Measurements from ENCODE around the gene WDR45B. TPM values are rescaled to one million over a fixed set of nuclear protein-coding genes. Genes with fewer than 3 reads are reported as not detected.

The WDR45B gene
- total RNA-seq, 1 donor from 2014 or later: 66.8 TPM

DNA sequence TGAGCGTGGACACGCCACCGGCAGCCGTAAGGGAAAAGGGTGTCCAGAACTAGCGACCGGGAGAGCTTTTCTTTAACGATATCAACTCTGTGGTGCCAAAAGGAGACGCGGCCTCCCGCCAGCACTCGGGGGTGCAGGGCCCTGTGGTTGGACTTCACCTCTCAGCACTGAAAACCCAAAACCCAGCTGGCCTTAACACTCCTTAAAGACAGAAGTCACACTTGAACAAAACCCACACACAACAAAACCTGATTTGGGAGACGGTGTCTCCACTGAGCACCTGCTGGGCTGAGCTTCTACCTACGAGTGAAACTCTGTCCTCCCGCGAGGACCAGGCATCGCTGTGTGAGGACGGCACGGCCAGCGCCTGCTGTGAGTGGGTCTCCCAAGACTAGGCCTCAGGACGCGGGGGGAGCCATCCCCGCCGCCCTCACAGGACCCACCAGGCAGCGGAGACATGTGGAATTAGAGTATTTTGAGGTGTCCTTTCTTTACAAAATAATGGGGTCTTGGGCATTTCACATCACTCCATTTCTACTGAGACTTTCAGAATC, 46.7 kb downstream of the WDR45B start:
- Mint-ChIP-seq H3K9me3 (no peaks in the 10 kb centered on the region), H3K27ac (no peak overlapping the region)
- intact Hi-C loops (cut with micrococcal nuclease): no loop called here

DNA sequence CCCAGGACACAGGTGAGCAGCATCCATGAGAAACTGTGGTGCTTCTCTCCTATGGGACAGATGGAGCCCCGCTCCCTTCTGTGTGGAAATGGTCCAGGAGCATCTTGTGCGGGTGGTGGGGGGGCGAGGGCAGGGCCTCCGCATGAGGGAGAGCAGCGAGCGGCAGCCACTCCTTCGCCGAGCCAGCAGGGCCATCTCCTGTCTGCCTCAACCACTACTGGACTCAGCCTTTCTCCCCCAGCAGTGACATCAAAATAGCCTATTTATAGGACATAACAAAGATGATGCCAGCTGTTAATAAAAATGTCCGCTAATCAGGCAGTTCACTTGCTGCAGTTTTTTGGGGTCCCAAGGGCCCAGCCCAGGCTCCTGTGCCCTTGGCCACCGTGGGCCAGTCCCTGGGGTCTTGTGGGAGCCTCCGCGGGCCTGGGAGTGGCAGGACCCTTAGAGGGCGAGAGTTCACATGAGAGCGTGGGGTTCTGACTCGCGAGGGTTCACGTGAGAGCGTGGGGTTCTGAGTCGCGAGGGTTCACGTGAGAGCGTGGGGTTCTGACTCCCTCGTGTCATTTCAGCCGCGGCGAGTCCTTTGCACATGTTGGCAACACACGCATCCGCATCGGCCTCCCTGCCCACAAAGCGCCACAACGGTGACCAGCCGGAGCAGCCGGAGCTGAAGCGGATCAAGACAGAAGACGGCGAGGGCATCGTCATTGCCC, 47.4 kb downstream of the WDR45B start:
- Mint-ChIP-seq H3K4me1 (peaks cover 13% of the 10 kb centered on the region), H3K36me3 (ENCODE audit: low read depth) (peaks cover 52% of the 10 kb centered on the region), H3K27ac (no peak overlapping the region), H3K9me3 (no peaks in the 10 kb centered on the region), H3K27me3 (no peaks in the 10 kb centered on the region), H3K4me3 (no peak overlapping the region)
- DNase-seq: no peak
- intact Hi-C loops (cut with micrococcal nuclease): no loop called here

More for the DNA sequence above, 46.7 kb downstream of the WDR45B start:
- Mint-ChIP-seq H3K36me3 (ENCODE audit: low read depth) (peaks cover 52% of the 10 kb centered on the region), H3K4me3 (no peak overlapping the region), H3K27me3 (no peaks in the 10 kb centered on the region), H3K4me1 (peaks cover 13% of the 10 kb centered on the region)
- no peak for DNase-seq

DNA sequence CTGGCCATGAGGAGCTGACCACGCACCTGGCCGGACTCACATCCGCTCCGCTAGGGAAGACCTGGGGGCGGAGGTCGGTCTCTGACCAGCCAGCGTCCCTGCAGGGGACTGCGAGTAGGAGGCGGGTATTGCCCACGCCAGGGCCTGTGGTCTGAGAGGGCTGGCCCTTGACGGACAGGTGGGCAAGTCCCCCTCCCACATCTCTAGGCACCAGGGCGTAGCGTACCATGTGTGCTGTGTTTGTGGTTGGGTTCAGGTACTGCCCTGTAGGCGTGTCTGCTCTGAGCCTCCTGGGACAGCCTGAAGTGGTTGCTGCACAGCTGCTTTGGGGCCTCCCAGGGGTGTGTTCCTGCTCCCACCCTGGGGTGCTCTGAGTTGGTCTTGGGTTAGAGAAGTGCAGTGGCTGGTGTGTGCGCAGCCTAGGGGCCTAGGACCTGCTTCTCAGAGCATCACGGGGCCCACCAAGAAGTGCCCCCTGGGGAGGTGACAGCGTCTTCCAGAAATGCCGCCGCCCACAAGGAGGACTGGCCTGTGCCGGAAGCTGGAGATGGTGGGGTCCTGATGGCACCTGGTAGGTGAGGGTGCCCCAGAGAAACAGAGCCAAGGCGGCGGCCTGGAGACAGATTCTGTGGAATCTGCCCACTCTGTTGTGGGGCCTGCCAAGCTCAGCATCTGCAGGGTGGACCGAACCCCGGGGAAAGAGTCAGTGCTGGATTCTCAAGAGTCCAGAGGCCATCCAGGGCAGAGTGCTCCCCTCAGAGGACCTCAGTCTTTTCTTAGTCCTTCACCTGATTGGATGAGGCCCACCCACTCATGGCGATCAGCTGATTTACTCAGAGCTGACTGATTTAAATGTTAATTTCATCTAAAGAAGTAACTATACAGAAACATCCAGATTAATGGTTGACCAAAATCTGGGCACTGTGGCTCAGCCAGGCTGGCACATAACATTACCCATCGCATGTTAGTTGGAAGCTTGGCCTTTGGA, 48.3 kb downstream of the WDR45B start:
- no peaks in the 10 kb centered on the region for H3K9me3 Mint-ChIP-seq
- peaks cover 13% of the 10 kb centered on the region for H3K4me1 Mint-ChIP-seq
- intact Hi-C loops (cut with micrococcal nuclease): no loop called here
- H3K27ac Mint-ChIP-seq: no peak overlapping the region
- H3K36me3 Mint-ChIP-seq (ENCODE audit: low read depth): peaks cover 46% of the 10 kb centered on the region
- no peak overlapping the region for H3K4me3 Mint-ChIP-seq
- no peaks in the 10 kb centered on the region for H3K27me3 Mint-ChIP-seq
- no peak for DNase-seq

DNA sequence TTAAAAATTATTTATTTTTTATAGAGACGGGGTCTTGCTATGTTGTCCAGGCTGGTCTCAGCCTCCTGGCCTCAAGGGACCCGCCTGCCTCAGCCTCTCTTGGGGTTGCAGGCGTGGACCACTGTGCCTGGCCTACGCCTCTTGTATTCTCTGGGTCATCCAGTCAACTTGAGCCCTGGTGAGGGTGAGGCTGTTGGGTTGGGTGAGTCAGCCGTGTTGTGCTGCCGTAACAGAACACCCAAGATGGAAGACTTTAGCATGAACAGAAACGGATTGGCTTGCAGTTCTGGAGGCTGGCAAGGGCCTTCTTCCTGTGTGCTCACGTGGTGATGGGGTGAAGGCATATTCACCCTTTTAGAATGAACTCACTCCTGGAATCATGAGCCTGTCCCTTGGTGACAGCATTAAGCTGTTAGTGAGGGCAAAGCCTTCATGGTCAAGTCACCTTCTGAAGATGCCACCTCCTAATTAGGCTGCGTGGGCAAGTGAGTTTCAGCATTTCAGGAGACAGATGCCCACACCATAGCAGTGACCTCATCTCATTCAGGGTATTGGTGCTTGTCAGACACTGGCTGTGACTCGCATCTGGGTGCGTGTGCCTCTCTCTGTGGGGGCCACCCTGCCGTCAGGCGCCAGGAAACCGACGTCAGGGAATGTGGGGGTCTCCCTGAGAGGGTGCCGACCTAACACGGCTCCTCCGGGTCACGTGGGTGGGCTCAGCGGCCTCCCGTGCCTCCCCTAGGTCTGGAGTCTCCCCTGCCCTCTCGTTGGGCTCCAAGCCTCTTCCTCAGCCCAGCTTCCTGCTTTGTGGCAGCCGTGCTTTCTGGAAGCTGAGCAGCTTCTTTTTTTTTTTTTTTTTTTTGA, 49.8 kb downstream of the WDR45B start:
- intact Hi-C loops (cut with micrococcal nuclease): no loop called here

DNA sequence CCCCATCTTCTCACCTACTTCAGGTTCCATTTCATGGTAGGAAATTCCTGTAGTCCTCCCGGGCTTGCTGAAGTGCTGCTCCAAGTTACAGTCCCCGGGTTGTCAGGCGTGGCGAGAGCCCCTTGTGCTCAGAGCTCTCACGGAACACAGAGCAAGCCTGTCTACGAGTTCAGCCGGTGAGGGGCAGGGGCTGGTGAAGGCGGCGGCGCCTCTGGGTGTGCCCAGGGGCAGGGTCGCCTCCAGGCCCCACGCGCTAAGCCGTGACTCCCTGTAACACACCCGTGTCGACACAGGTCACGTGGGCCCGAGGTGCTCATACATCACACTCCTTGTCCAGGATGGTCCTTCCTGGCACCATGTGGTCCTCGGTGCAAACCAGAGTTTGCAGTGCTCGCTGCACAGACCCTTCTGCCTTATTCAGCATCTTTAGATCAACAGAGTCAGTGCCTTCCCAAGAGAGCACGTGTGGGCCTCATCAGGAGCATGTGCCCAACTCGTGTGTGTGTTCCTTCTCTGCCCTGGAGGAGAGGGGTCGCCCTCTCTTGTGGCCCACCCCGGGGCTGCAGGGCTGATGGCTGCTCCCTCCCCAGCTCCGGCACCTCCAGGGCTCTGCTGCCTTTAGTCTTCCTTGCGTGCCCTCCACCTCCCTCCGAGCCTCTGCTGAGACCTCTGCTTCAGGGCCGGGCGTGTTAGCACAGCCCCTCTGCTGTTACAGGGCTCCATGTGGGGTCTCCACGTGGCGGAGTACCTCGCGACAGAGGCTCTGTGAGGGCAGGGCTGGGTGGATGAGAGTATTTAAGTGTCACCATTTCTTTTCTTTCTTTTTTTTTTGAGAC, 51.2 kb downstream of the WDR45B start:
- Mint-ChIP-seq H3K36me3 (ENCODE audit: low read depth) (peaks cover 34% of the 10 kb centered on the region), H3K9me3 (no peaks in the 10 kb centered on the region), H3K4me3 (no peak overlapping the region), H3K4me1 (peaks cover 25% of the 10 kb centered on the region), H3K27ac (no peak overlapping the region), H3K27me3 (no peaks in the 10 kb centered on the region)
- intact Hi-C loops (cut with micrococcal nuclease): no loop called here
- no peak for DNase-seq

More for the DNA sequence above, 49.8 kb downstream of the WDR45B start:
- no peak overlapping the region for H3K27ac Mint-ChIP-seq
- H3K9me3 Mint-ChIP-seq: no peaks in the 10 kb centered on the region
- no peaks in the 10 kb centered on the region for H3K27me3 Mint-ChIP-seq
- H3K4me1 Mint-ChIP-seq: peaks cover 15% of the 10 kb centered on the region
- H3K36me3 Mint-ChIP-seq (ENCODE audit: low read depth): peaks cover 43% of the 10 kb centered on the region
- H3K4me3 Mint-ChIP-seq: no peak overlapping the region
- no peak for DNase-seq

DNA sequence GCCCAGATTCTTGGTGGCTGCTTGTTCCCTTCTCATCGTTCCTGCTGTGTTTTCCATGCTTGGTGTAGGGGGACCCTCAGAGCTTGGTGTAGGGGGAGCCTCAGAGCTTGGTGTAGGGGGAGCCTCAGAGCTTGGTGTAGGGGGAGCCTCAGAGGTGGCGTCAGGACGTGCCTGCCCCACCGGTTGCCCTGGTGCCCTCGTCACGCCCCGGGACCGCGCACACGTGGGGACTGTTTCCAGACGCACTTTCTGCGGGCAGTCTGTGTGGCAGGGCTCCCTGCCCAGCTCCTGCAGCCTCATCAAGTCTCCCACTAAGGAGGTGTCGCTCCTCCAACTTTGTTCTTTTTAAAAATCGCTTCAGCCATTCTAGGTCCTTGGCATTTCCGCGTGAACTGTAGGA, 51.9 kb downstream of the WDR45B start:
- no peak for DNase-seq
- no peaks in the 10 kb centered on the region for H3K9me3 Mint-ChIP-seq
- H3K4me1 Mint-ChIP-seq: peaks cover 30% of the 10 kb centered on the region
- H3K36me3 Mint-ChIP-seq (ENCODE audit: low read depth): peaks cover 31% of the 10 kb centered on the region
- no peaks in the 10 kb centered on the region for H3K27me3 Mint-ChIP-seq
- no peak overlapping the region for H3K4me3 Mint-ChIP-seq
- H3K27ac Mint-ChIP-seq: no peak overlapping the region
- intact Hi-C loops (cut with micrococcal nuclease): no loop called here

DNA sequence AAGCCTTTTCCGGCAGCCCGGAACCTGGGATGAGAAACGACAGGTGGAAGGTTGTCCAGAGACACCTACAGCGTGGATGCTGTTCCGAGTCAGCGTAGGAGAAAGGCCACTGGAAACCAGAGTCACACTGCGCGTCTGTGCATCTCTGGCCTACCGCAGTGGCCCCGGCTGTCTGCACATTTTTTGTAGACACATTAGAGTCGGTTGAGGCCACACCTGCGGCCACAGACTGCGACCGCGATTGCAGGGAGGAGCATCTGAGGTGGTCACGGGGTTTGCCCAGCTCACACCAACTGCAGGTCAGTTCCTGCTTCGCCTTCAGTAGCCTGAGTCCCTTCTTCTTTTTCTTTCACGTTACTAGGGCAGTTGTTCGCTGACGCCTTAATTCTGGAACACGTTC, 52.4 kb downstream of the WDR45B start:
- no peak overlapping the region for H3K4me3 Mint-ChIP-seq
- H3K9me3 Mint-ChIP-seq: no peaks in the 10 kb centered on the region
- H3K36me3 Mint-ChIP-seq (ENCODE audit: low read depth): peaks cover 27% of the 10 kb centered on the region
- no peak overlapping the region for H3K27ac Mint-ChIP-seq
- intact Hi-C loops (cut with micrococcal nuclease): no loop called here
- no peak for DNase-seq
- no peaks in the 10 kb centered on the region for H3K27me3 Mint-ChIP-seq
- peaks cover 30% of the 10 kb centered on the region for H3K4me1 Mint-ChIP-seq

DNA sequence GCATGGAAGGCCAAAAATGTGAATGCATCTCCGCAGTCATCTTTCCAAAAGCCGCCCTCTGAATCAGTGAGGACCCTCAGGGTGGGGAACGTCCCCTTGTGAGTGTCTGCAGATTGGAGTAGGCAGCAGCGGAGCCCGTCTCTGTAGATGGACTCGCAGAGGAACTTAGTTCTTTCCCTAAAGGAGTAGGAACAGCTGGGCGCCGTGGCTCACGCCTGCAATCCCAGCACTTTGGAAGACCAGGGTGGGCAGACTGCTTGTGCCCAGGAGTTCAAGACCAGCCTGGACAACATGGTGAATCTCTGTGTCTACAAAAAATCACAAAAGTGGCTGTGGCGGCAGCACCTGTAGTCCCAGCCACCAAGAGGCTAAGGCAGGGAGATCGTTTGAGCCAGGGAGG, 53.7 kb downstream of the WDR45B start:
- intact Hi-C loops (cut with micrococcal nuclease): no loop called here
- no peaks in the 10 kb centered on the region for H3K27me3 Mint-ChIP-seq
- peaks cover 32% of the 10 kb centered on the region for H3K4me1 Mint-ChIP-seq

DNA sequence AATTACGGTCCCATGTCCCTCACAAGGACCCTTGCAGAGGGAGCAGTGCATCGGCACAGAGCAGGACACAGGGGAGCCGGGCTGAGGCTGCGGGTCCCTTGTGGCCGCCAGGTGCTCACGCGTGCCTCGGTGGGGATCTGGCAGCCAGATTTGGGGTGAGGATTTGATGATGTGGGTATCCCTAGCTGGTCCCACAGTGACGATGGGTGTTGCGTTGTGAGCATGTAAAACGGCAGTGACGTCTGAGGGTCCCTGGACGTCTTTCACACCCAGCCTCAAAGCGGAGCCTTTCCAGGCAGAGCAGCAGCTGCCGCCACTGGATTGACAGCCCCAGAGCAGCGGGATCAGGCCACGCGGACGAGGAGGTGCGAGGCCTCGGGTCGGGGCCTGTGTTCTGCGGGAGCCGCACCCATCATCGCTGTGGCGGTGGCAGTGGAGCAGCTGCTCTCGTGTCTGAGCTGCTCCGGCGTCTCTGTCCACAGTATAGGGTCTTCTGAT, 54.6 kb downstream of the WDR45B start:
- Mint-ChIP-seq H3K27me3 (no peaks in the 10 kb centered on the region), H3K27ac (peak overlapping the region; percentile 88), H3K9me3 (no peaks in the 10 kb centered on the region), H3K36me3 (ENCODE audit: low read depth) (peaks cover 22% of the 10 kb centered on the region), H3K4me3 (peak overlapping the region; percentile 81), H3K4me1 (peaks cover 32% of the 10 kb centered on the region)
- no peak for DNase-seq
- intact Hi-C loops (cut with micrococcal nuclease): no loop called here

More for the DNA sequence above, 53.7 kb downstream of the WDR45B start:
- Mint-ChIP-seq H3K27ac (peak overlapping the region; percentile 88), H3K36me3 (ENCODE audit: low read depth) (peaks cover 25% of the 10 kb centered on the region), H3K4me3 (peak overlapping the region; percentile 81), H3K9me3 (no peaks in the 10 kb centered on the region)
- no peak for DNase-seq

DNA sequence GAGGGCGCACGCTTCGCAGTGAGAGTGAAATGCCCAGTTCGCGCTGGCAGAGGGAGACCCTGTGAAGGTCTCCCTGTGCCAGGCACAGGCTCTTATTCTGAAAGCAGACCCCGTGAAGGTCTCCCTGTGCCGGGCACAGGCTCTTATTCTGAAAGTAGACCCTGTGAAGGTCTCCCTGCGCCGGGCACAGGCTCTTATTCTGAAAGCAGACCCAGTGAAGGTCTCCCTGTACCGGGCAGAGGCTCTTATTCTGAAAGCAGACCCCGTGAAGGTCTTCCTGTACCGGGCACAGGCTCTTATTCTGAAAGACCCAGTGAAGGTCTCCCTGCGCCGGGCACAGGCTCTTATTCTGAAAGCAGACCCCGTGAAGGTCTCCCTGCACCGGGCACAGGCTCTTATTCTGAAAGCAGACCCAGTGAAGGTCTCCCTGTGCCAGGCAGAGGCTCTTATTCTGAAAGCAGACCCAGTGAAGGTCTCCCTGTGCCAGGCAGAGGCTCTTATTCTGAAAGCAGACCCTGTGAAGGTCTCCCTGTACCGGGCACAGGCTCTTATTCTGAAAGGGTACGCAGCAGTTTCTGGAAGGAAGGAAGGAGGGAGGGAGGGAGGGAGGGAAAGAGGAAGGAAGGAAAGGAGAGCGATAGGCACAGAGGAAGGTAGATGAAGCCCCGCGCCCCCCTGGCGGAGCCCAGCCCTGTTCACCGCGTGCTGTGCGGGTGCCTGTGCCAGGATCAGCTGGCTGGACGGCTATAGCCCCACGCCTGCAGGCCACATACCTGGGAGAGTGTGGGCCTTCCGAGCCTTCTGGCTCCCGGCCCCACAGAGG, 55.3 kb downstream of the WDR45B start:
- H3K27me3 Mint-ChIP-seq: no peaks in the 10 kb centered on the region
- H3K9me3 Mint-ChIP-seq: no peaks in the 10 kb centered on the region
- intact Hi-C loops (cut with micrococcal nuclease): no loop called here
- peak overlapping the region; percentile 81 for H3K4me3 Mint-ChIP-seq
- peaks cover 34% of the 10 kb centered on the region for H3K4me1 Mint-ChIP-seq
- peaks cover 24% of the 10 kb centered on the region for H3K36me3 Mint-ChIP-seq (ENCODE audit: low read depth)
- DNase-seq: peak; percentile 88
- H3K27ac Mint-ChIP-seq: peak overlapping the region; percentile 88

DNA sequence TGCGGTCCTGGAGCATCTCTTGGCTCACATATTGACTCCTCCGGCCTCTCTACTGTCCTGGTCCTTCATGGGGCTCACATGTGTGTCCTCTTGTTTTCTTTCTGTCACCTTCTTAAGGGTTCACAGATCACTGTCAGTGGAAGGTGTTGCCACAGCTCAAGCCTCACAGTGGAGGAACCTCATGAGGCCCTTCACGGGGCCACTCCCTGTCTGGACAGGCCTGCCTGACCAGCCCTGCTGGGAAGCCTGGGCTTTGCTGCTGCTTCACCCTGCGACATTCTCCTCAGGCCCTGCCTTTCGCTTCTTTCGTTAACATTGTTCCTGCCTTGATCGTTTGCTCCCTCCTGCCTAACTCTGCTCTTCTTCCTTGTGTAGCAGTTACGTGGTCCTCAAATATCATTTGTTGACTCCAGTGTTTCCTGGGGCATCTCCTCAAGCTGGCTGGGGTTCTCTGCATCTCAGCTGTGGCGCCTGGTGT, 55.9 kb downstream of the WDR45B start:
- H3K4me1 Mint-ChIP-seq: peaks cover 36% of the 10 kb centered on the region
- peak overlapping the region; percentile 88 for H3K27ac Mint-ChIP-seq
- H3K4me3 Mint-ChIP-seq: peak overlapping the region; percentile 81
- peak; percentile 63 for DNase-seq
- no peaks in the 10 kb centered on the region for H3K27me3 Mint-ChIP-seq
- H3K36me3 Mint-ChIP-seq (ENCODE audit: low read depth): peaks cover 28% of the 10 kb centered on the region
- no peaks in the 10 kb centered on the region for H3K9me3 Mint-ChIP-seq
- intact Hi-C loops (cut with micrococcal nuclease): no loop called here

Measured in activated CD4-positive, alpha-beta T cell treated with anti-CD3 and anti-CD28 coated beads, Interleukin-2, amount 10 ng/mL, durations not matched to agents 24 days and 14 days (primary cell).